ENCODE measurements around the gene DPEP2.
"Not testable (repeated sequence)": the region's sequence is repeated elsewhere in the genome, so short reads cannot be mapped to it uniquely, and the experiment has no call there.

Gene DPEP2

GRCh38 chr16:68009157-68009735 lies 10.0 kb upstream of the DPEP2 start:
- POLR2A ChIA-PET (ENCODE audit: low non-redundant PET), result no interaction called here
- CTCF ChIA-PET, result no interaction called here
- TF ChIP-seq CTCF (conservative IDR thresholded peaks at IDR 0.05; ENCODE audit: low read depth), result no peak
- DNase-seq (ENCODE audit: low spot score), result no peak
- H3K27ac ChIP-seq, result no peak overlapping the region

- no peak for TF ChIP-seq CTCF (conservative IDR thresholded peaks at IDR 0.05; ENCODE audit: low read depth)
- H3K27ac ChIP-seq, result peak overlapping the region; percentile 77
- DNase-seq (ENCODE audit: low spot score), result peak; percentile 33
- ChIA-PET POLR2A (ENCODE audit: low non-redundant PET) (interaction anchor here (0.8 kb wide), 1 partner anchor 17 kb away, joined by 3 read pairs; the partner anchor contains the start of genes DDX28 and DUS2), CTCF (interaction anchor here (0.6 to 1.5 kb wide), 5 partner anchors 10 to 345 kb away, joined by 3 to 6 read pairs (median 5); partner anchors contain the start of gene DPEP2NB)
Measured at GRCh38 chr16:68005786-68006286, 6.6 kb upstream of the DPEP2 start.

DNA sequence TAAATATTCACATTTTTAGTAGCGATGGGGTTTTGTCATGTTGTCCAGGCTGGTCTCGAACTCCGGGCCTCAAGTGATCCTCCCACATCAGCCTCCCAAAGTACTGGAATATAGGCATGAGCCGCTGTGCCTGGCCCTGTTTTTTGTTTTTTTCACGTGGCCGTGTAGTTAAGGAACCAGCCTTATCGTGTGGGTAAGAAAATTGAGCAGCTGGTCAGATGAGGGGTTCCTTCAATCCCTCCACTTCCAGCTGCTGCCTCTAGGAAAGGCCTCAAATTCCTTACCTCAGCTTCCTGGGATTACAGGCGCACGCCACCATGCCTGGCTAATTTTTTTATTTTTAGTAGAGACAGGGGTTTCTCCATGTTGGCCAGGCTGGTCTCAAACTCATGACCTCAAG lies 5.9 kb upstream of the DPEP2 start:
- POLR2A ChIA-PET (ENCODE audit: low non-redundant PET), result no interaction called here
- DNase-seq (ENCODE audit: low spot score), result no peak
- peak overlapping the region; percentile 77 for H3K27ac ChIP-seq
- no peak for TF ChIP-seq CTCF (conservative IDR thresholded peaks at IDR 0.05; ENCODE audit: low read depth)
- CTCF ChIA-PET, result interaction anchor here (0.6 to 1.5 kb wide), 4 partner anchors 11 to 344 kb away, joined by 3 to 6 read pairs (median 5); partner anchors contain the start of gene DPEP2NB

GRCh38 chr16:68003031-68003430 lies 3.7 kb upstream of the DPEP2 start:
- H3K27ac ChIP-seq, result no peak overlapping the region
- no peak for DNase-seq (ENCODE audit: low spot score)
- ChIA-PET CTCF (interaction anchor here (0.6 kb wide), 1 partner anchor 945 kb away, joined by 3 read pairs; no protein-coding TSS in a partner anchor), POLR2A (ENCODE audit: low non-redundant PET) (no interaction called here)
- TF ChIP-seq CTCF (conservative IDR thresholded peaks at IDR 0.05; ENCODE audit: low read depth), result no peak

GRCh38 chr16:68000450-68000849 lies 1.2 kb upstream of the DPEP2 start:
- CTCF ChIA-PET, result no interaction called here
- POLR2A ChIA-PET (ENCODE audit: low non-redundant PET), result no interaction called here
- no peak for TF ChIP-seq CTCF (conservative IDR thresholded peaks at IDR 0.05; ENCODE audit: low read depth)
- no peak overlapping the region for H3K27ac ChIP-seq
- DNase-seq (ENCODE audit: low spot score), result no peak

- CTCF ChIA-PET, result no interaction called here
- no peak for TF ChIP-seq CTCF (conservative IDR thresholded peaks at IDR 0.05; ENCODE audit: low read depth)
- H3K27ac ChIP-seq, result no peak overlapping the region
Measured at GRCh38 chr16:67999985-68000384, 701 bp upstream of the DPEP2 start.

GRCh38 chr16:67998231-67998778 lies 979 bp downstream of the DPEP2 start:
- CTCF ChIA-PET, result not testable (repeated sequence)

More at GRCh38 chr16:67999985-68000384, 701 bp upstream of the DPEP2 start:
- POLR2A ChIA-PET (ENCODE audit: low non-redundant PET), result no interaction called here
- no peak for DNase-seq (ENCODE audit: low spot score)

More at GRCh38 chr16:67998231-67998778, 979 bp downstream of the DPEP2 start:
- H3K27ac ChIP-seq; DNase-seq (ENCODE audit: low spot score); POLR2A ChIA-PET (ENCODE audit: low non-redundant PET): not testable (repeated sequence)

Measured in RWPE1 (cell line).